ENCODE measurements around the gene LOC101059915.

DNA sequence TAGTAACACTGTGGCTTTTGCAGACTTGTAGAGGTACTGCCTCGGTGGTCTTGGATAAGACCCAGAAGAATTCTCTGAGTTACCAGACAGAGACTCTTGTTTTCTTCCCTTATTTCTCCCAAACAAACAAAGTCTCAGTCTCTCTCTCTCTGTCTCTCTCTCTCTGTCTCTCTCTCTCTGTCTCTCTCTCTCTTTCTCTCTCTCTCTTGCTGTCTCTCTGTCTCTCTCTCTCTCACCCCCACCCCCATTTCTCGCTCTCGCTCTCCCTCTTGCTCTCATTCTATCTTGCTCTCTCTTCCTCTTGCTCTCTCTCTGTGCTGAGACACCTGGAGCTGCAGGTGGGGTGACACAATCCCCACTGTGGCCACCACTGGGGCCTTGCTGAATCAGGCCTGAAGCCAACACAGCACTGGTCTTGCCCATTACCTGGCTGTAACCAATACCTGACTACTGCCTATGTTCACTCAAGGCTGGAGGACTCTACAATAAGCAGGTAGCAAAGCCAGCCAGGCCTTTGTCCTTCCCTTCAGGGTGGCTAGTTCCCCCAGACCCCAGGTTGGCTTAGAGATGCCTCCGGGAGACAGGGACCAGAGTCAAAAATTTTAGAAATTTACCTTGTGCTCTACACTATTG, 12.3 kb downstream of the LOC101059915 start:
- TF ChIP-seq CTCF (IDR thresholded peaks at IDR 0.05) (no peak), POLR2A (IDR thresholded peaks at IDR 0.05) (no peak), EP300 (IDR thresholded peaks at IDR 0.05) (no peak)

Measured in ovary (tissue), 3 donors.